Femur (tissue), 1 donor: ENCODE results near the gene ZFP57.

Source experiments
- DNase-seq: peaks from one replicate; pipeline ENCODE4 v3.0.0-alpha.2; 2017

Gene ZFP57

GRCh38 chr6:29680904-29681303, at the start of gene ZFP57:
Gene ZFP57, minus strand, starts transcription at chr6:29681152. Its CDS starts 4,149 bp downstream, at chr6:29677003.
- no peak for DNase-seq

- DNase-seq: no peak
Measured at GRCh38 chr6:29730575-29731126, 49.7 kb upstream of the ZFP57 start.

GRCh38 chr6:29729774-29730328, 48.9 kb upstream of the ZFP57 start:
- no peak for DNase-seq

GRCh38 chr6:29728875-29729270, 47.9 kb upstream of the ZFP57 start:
- no peak for DNase-seq

- no peak for DNase-seq
Measured at GRCh38 chr6:29728173-29728874, 47.4 kb upstream of the ZFP57 start.

- DNase-seq: no peak
Measured at GRCh38 chr6:29727637-29728036, 46.7 kb upstream of the ZFP57 start.

GRCh38 chr6:29726571-29727194, 45.7 kb upstream of the ZFP57 start:
- DNase-seq: no peak

- no peak for DNase-seq
Measured at GRCh38 chr6:29726001-29726400, 45.0 kb upstream of the ZFP57 start.

- DNase-seq: no peak
Measured at GRCh38 chr6:29724937-29725869, 44.3 kb upstream of the ZFP57 start.

GRCh38 chr6:29723666-29724588, 43.0 kb upstream of the ZFP57 start:
- DNase-seq: peak; percentile 33

- peak; percentile 80 for DNase-seq
Measured at GRCh38 chr6:29723262-29723665, 42.3 kb upstream of the ZFP57 start, which contains the start of gene HLA-F. Gene HLA-F, plus strand, starts transcription at chr6:29723434. Its CDS starts 30 bp downstream, at chr6:29723464.

- no peak for DNase-seq
Measured at GRCh38 chr6:29720863-29721262, 39.9 kb upstream of the ZFP57 start.

- no peak for DNase-seq
Measured at GRCh38 chr6:29710281-29710941, 29.5 kb upstream of the ZFP57 start.

GRCh38 chr6:29709188-29709587, 28.2 kb upstream of the ZFP57 start:
- DNase-seq: no peak

- no peak for DNase-seq
Measured at GRCh38 chr6:29708432-29709179, 27.7 kb upstream of the ZFP57 start.

GRCh38 chr6:29705389-29706231, 24.7 kb upstream of the ZFP57 start:
- DNase-seq: peak; percentile 38

GRCh38 chr6:29702519-29703103, 21.7 kb upstream of the ZFP57 start:
- peak; percentile 62 for DNase-seq
